K562 (cell line): ENCODE results near the gene CASP7. TPM values are rescaled to one million over a fixed set of nuclear protein-coding genes. Genes with fewer than 3 reads are reported as not detected.

ENCODE experiments used
- ATAC-seq: fragments of 200-7000 bp; cut with Tn5 transposase; 3 replicates; pipeline ENCODE4 v1.9.1; 2020; ENCODE audit warnings: moderate library complexity
- BruUV-seq: library from RNA; stranded (reverse); fragments of 400-500 nt; replicated peaks from 2 replicates; lab custom pipeline; 2021; lab: Mats Ljungman, UMichigan
- CTCF ChIA-PET: fragments of 300-600 bp; formaldehyde crosslinking; extraction: SDS; loops from one replicate; lab custom pipeline; 2021; ENCODE audit warnings: low intra/inter-chr PET ratio; lab: Yijun Ruan, JAX
- POLR2A ChIA-PET: fragments of 300-600, 350-650 bp; sonication (Branson Sonifier 250); formaldehyde crosslinking; extraction: SDS; loops from one replicate; lab custom pipeline; 2021; ENCODE audit warnings: antibody characterized with exemption, inconsistent platforms; lab: Yijun Ruan, JAX
- DNase-seq, 4 experiments: peaks; one replicate each; pipeline versions ENCODE4 v3.0.0 to v3.0.0-alpha.2; 2011 to 2018; ENCODE audit warnings: low spot score in 3 of 4, mixed read lengths in 3 of 4; ENCODE audit errors: extremely low read depth in 1 of 4
- FAIRE-seq: peaks from 2 replicates; lab custom pipeline; 2011; peaks lifted over from hg19 to GRCh38; lab: Jason Lieb, UNC
- H2AFZ ChIP-seq: 2 replicates; pipeline ENCODE4 v1.6.0; 2011; ENCODE audit warnings: low read depth, low read length, control low read depth, inconsistent platforms
- H3K27ac ChIP-seq: fragments of 200-600 bp; 3 replicates; pipeline ENCODE4 v1.8.0; 2011; ENCODE audit warnings: low read depth, mild to moderate bottlenecking, control low read depth, inconsistent platforms, low read length, moderate library complexity, mixed read lengths; ENCODE audit errors: extremely low read depth
- H3K27me3 ChIP-seq, 2 experiments: fragments of 300-600 bp in 1 of 2; 2 replicates in 1 of 2; 3 replicates in 1 of 2; pipeline versions ENCODE4 v1.6.0 to v1.8.0; 2011; ENCODE audit warnings: inconsistent platforms in 2 of 2, low read length in 2 of 2, mild to moderate bottlenecking in 1 of 2, mixed read lengths in 1 of 2, moderate library complexity in 1 of 2; ENCODE audit not compliant: control insufficient read depth in 2 of 2, insufficient read depth in 2 of 2
- H3K36me3 ChIP-seq: fragments of 300-600 bp; 3 replicates; pipeline ENCODE4 v1.8.0; 2011; ENCODE audit warnings: mild to moderate bottlenecking, low read length, inconsistent platforms; ENCODE audit not compliant: control insufficient read depth, insufficient read depth
- H3K4me1 ChIP-seq, 2 experiments: fragments of 200-600 bp in 1 of 2; replicated peaks in 1 of 2; 2 replicates in 1 of 2; 3 replicates in 1 of 2; pipeline versions ENCODE4 v1.5.1 to v1.8.0; 2011; ENCODE audit warnings: inconsistent platforms in 2 of 2, low read length in 2 of 2, mild to moderate bottlenecking in 1 of 2, mixed read lengths in 1 of 2, moderate library complexity in 1 of 2; ENCODE audit not compliant: control insufficient read depth in 2 of 2, insufficient read depth in 2 of 2
- H3K4me2 ChIP-seq: 2 replicates; pipeline ENCODE4 v1.6.1; 2011; ENCODE audit warnings: low read length, control low read depth, inconsistent platforms, mixed read lengths; ENCODE audit not compliant: insufficient read depth
- H3K4me3 ChIP-seq: fragments of 200-600 bp; sonication (generic), shearing (Covaris generic); 2 replicates; pipeline ENCODE4 v1.5.1; 2016; ENCODE audit warnings: control low read depth, inconsistent platforms
- H3K79me2 ChIP-seq: fragments of 200-600 bp; 3 replicates; pipeline ENCODE4 v1.8.0; 2011; ENCODE audit warnings: low read length, inconsistent platforms; ENCODE audit not compliant: control insufficient read depth, insufficient read depth
- H3K9ac ChIP-seq, 2 experiments: 2 replicates each; pipeline versions ENCODE4 v1.6.0 to v1.6.1; 2011; ENCODE audit warnings: low read depth in 2 of 2, low read length in 2 of 2, control low read depth in 1 of 2, inconsistent platforms in 1 of 2, mild to moderate bottlenecking in 1 of 2, mixed read lengths in 1 of 2; ENCODE audit not compliant: insufficient read depth in 1 of 2
- H3K9me1 ChIP-seq: one replicate; pipeline ENCODE4 v1.6.0; 2011; ENCODE audit warnings: inconsistent platforms, mild to moderate bottlenecking, low read length, moderate library complexity; ENCODE audit not compliant: control insufficient read depth, insufficient read depth
- H3K9me3 ChIP-seq: replicated peaks from 2 replicates; pipeline ENCODE4 v1.5.1; 2011; ENCODE audit warnings: low read depth, low read length, inconsistent platforms; ENCODE audit not compliant: control insufficient read depth, insufficient read depth
- H4K20me1 ChIP-seq: replicated peaks from 2 replicates; pipeline ENCODE4 v1.6.1; 2011; ENCODE audit warnings: low read length, inconsistent platforms, mixed read lengths; ENCODE audit not compliant: control insufficient read depth, insufficient read depth
- FOXJ2 ChIP-seq: fragments of 200-800 bp; sonication (Bioruptor generic); IDR thresholded peaks from 2 replicates; pipeline ENCODE4 v1.6.1; 2016; ENCODE audit warnings: missing genetic modification characterization, missing compliant biosample characterization
- MTF1 ChIP-seq: fragments of 250-450 bp; sonication (Bioruptor Pico); IDR thresholded peaks from 2 replicates; pipeline ENCODE4 v1.9.0; 2021; ENCODE audit warnings: moderate library complexity, mild to moderate bottlenecking, inconsistent platforms, borderline replicate concordance
- SRF ChIP-seq, 2 experiments: fragments of 250-450, 450-650 bp in 1 of 2; sonication (Bioruptor Pico) in 1 of 2; sonication (generic) in 1 of 2; formaldehyde crosslinking; IDR thresholded peaks; 2 replicates each; pipeline versions ENCODE4 v1.5.0 to v1.5.1; 2020 to 2022; ENCODE audit warnings: mild to moderate bottlenecking in 1 of 2, missing genetic modification reagents in 1 of 2
- U2AF1 ChIP-seq: fragments of 200-400 bp; formaldehyde crosslinking; optimal IDR thresholded peaks from 2 replicates; pipeline ENCODE3; 2017; ENCODE audit warnings: mild to moderate bottlenecking, low read depth, low read length, moderate library complexity
- ZFP36 ChIP-seq: fragments of 150-350 bp; IDR thresholded peaks from 2 replicates; pipeline ENCODE4 v1.6.1; 2018; ENCODE audit warnings: low read length, low read depth; ENCODE audit not compliant: partially characterized antibody
- ZNF224 ChIP-seq: sonication (generic); formaldehyde crosslinking; IDR thresholded peaks from 2 replicates; pipeline ENCODE4 v1.8.0; 2022; ENCODE audit warnings: mild to moderate bottlenecking, missing genetic modification reagents
- WGBS: fragments of 100-300 bp; shearing (Covaris generic); methylation state at CpG from one replicate; pipeline ENCODE4 v1.1.6; 2016; ENCODE audit warnings: low coverage, mixed read lengths; ENCODE audit not compliant: insufficient coverage; ENCODE audit errors: missing lambda C conversion rate; 5-methylcytosine and 5-hydroxymethylcytosine counted together
- in situ Hi-C: fragments of 300-500 bp; cut with MboI; formaldehyde crosslinking; loops from 4 replicates; pipeline ENCODE4 v1.15.0; 2018; ENCODE audit warnings: inconsistent platforms, mixed read lengths
- intact Hi-C: fragments of 100-400 bp; cut with micrococcal nuclease; formaldehyde crosslinking; loops from 2 replicates; pipeline ENCODE4 v1.14.2; 2022
- polyA plus RNA-seq, 8 experiments: library from polyadenylated mRNA; depleted of rRNA in 4 of 8; stranded (reverse) in 5 of 8; unstranded in 3 of 8; fragments of >200 nt; fragmentation: Nextera tagmentation in 2 of 8; fragmentation: Illumina TruSeq in 1 of 8; extraction: Ambion mirVana in 2 of 8; extraction: Trizol in 1 of 8; gene quantifications; 2 replicates each; pipeline versions ENCODE4 v1.2.1 to v1.2.3, GENCODE V29; 2011 to 2014; ENCODE audit warnings: inconsistent platforms in 1 of 8, missing spikeins in 1 of 8
- total RNA-seq, 7 experiments: library from RNA; depleted of rRNA in 6 of 7; stranded (reverse); fragments of >200 nt in 6 of 7; fragmentation: Illumina TruSeq in 2 of 7; extraction: Trizol in 2 of 7; gene quantifications; 2 replicates each; pipeline versions ENCODE4 v1.2.1 to v1.2.3, GENCODE V29; 2011 to 2021; ENCODE audit warnings: low replicate concordance in 1 of 7
- TF ChIP-seq, protein P1 (sequence below): fragments of 450-650 bp; IDR thresholded peaks from 2 replicates; pipeline ENCODE4 v1.7.0; 2016; ENCODE audit warnings: borderline replicate concordance
- TF ChIP-seq, protein P2 (sequence below): fragments of 450-650 bp; conservative IDR thresholded peaks from 2 replicates; pipeline ENCODE4 v1.6.1; 2016; ENCODE audit warnings: missing genetic modification characterization, low read depth, mild to moderate bottlenecking, missing compliant biosample characterization, moderate library complexity
- TF ChIP-seq, protein P3 (sequence below): fragments of 200-800 bp; sonication (Bioruptor generic); IDR thresholded peaks from 2 replicates; pipeline ENCODE4 v1.6.1; 2017; ENCODE audit warnings: missing genetic modification characterization, missing compliant biosample characterization

Gene CASP7
- total and polyA plus RNA-seq, 9 of the 15 experiments (the other 6 are each of a cell fraction or from before 2014, with no cell fraction given), result 2.2 to 23.3 (median 9.0) TPM

DNA sequence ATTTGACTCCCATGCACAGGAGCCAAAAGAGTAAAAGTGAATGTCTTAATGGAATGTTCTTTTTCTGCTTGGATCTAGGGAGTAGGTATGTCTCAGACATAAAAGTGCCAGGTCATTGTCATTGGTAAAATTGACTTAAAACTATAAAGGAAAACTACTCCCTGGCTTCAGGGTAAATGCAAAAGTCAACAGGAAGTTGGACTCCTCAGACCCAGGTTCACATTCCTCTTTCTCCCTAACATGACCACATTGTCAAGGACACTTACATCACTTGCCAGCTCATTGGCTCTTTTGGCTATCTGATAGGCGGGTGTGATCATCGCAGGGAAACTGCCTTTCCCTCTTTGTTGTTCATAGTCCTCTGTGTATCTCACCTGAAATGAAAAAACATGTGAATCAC lies 29.5 kb upstream of the CASP7 start:
- H3K9me1 ChIP-seq, result no peaks in the 10 kb centered on the region
- no peak for DNase-seq
- no peaks in the 10 kb centered on the region for H3K79me2 ChIP-seq
- no peak overlapping the region for H3K27ac ChIP-seq
- no peak overlapping the region for H3K4me3 ChIP-seq
- no peak for TF ChIP-seq MTF1
- TF ChIP-seq ZFP36, result peak; percentile 19
- BruUV-seq, result no TSS peak
- 10% methylated on average over 2 of the region's 2 CpGs for WGBS
- H2AFZ ChIP-seq, result no peak overlapping the region
- no peaks in the 10 kb centered on the region for H3K9me3 ChIP-seq
- no peak for ATAC-seq
- CTCF ChIA-PET, result no interaction called here
- no peak overlapping the region for H3K9ac ChIP-seq
- peaks cover 0 to 9% of the 10 kb centered on the region in 2 experiments; a peak in 2 of 5 replicates for H3K27me3 ChIP-seq
- H3K36me3 ChIP-seq, result no peaks in the 10 kb centered on the region
- FAIRE-seq, result no peak
- H4K20me1 ChIP-seq, result no peaks in the 10 kb centered on the region
- POLR2A ChIA-PET, result interaction anchor here (1.1 kb wide), 1 partner anchor 118 kb away, joined by 4 read pairs; no protein-coding TSS in a partner anchor
- H3K4me1 ChIP-seq, result no peaks in the 10 kb centered on the region
- intact Hi-C loops, result no loop called here
- H3K4me2 ChIP-seq, result no peak overlapping the region
- in situ Hi-C loops, result no loop called here

DNA sequence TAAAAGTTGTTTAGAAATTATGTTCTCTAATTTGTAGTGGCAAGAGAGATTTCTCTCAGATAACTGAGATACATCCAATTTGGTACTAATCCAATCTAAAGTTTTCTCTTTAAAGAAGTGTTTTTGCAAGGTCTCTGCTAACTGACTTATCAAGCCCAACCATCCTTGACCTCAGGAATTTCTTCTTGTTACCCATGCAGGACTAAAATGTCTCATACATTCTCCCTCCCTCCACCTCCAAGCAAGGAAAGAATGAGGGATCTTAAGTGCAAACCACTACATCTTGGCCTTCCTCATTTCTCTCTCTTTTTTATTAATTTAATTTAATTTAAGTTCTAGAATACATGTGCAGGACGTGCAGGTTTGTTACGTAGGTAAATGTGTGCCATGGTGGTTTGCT lies 28.7 kb upstream of the CASP7 start:
- Histone ChIP-seq H3K4me2 (no peak overlapping the region), H4K20me1 (no peaks in the 10 kb centered on the region), H3K9me1 (no peaks in the 10 kb centered on the region), H2AFZ (no peak overlapping the region), H3K27ac (no peak overlapping the region)
- FAIRE-seq, result no peak
- BruUV-seq, result no TSS peak
- WGBS, result 0% methylated on average over 2 of the region's 2 CpGs
- TF ChIP-seq, protein P1, sequence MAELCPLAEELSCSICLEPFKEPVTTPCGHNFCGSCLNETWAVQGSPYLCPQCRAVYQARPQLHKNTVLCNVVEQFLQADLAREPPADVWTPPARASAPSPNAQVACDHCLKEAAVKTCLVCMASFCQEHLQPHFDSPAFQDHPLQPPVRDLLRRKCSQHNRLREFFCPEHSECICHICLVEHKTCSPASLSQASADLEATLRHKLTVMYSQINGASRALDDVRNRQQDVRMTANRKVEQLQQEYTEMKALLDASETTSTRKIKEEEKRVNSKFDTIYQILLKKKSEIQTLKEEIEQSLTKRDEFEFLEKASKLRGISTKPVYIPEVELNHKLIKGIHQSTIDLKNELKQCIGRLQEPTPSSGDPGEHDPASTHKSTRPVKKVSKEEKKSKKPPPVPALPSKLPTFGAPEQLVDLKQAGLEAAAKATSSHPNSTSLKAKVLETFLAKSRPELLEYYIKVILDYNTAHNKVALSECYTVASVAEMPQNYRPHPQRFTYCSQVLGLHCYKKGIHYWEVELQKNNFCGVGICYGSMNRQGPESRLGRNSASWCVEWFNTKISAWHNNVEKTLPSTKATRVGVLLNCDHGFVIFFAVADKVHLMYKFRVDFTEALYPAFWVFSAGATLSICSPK, result no peak
- TF ChIP-seq FOXJ2 (tag) (no peak), U2AF1 (no peak), ZNF224 (CRISPR knock-in tag) (no peak), SRF (CRISPR knock-in tag; IDR thresholded peaks at IDR 0.05) (no peak)
- TF ChIP-seq, protein P2, sequence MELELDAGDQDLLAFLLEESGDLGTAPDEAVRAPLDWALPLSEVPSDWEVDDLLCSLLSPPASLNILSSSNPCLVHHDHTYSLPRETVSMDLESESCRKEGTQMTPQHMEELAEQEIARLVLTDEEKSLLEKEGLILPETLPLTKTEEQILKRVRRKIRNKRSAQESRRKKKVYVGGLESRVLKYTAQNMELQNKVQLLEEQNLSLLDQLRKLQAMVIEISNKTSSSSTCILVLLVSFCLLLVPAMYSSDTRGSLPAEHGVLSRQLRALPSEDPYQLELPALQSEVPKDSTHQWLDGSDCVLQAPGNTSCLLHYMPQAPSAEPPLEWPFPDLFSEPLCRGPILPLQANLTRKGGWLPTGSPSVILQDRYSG (tag), result no peak
- TF ChIP-seq, protein P3, sequence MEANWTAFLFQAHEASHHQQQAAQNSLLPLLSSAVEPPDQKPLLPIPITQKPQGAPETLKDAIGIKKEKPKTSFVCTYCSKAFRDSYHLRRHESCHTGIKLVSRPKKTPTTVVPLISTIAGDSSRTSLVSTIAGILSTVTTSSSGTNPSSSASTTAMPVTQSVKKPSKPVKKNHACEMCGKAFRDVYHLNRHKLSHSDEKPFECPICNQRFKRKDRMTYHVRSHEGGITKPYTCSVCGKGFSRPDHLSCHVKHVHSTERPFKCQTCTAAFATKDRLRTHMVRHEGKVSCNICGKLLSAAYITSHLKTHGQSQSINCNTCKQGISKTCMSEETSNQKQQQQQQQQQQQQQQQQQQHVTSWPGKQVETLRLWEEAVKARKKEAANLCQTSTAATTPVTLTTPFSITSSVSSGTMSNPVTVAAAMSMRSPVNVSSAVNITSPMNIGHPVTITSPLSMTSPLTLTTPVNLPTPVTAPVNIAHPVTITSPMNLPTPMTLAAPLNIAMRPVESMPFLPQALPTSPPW (CRISPR knock-in tag), result no peak
- TF ChIP-seq, all 486 proteins: peak for 0
- in situ Hi-C loops (no loop called here), intact Hi-C loops (no loop called here)
- no peaks in the 10 kb centered on the region for H3K9me3 ChIP-seq
- H3K9ac ChIP-seq, result no peak overlapping the region
- H3K4me1 ChIP-seq, result no peaks in the 10 kb centered on the region
- POLR2A ChIA-PET, result interaction anchor here (1.1 kb wide), 1 partner anchor 117 kb away, joined by 4 read pairs; no protein-coding TSS in a partner anchor
- ATAC-seq (no peak), DNase-seq (no peak)
- H3K4me3 ChIP-seq, result no peak overlapping the region
- H3K27me3 ChIP-seq, result peaks cover 0 to 9% of the 10 kb centered on the region in 2 experiments; a peak in 1 of 5 replicates
- CTCF ChIA-PET, result no interaction called here
- H3K79me2 ChIP-seq, result no peaks in the 10 kb centered on the region
- no peaks in the 10 kb centered on the region for H3K36me3 ChIP-seq
